ENCODE data around the gene TRPM3.

Gene TRPM3

GRCh38 chr9:71121275-71122021 lies at the start of gene TRPM3:
Gene TRPM3, minus strand, starts transcription at chr9:71121621. Its CDS starts 267 bp downstream, at chr9:71121354.
- no peak for DNase-seq (ENCODE audit: low read depth in 2 of 2)

- no peak for DNase-seq (ENCODE audit: low read depth in 2 of 2)
These were observed 47.0 kb upstream of the TRPM3 start for GRCh38 chr9:71168418-71168817.

GRCh38 chr9:71162126-71162525 lies 40.7 kb upstream of the TRPM3 start:
- no peak for DNase-seq (ENCODE audit: low read depth in 2 of 2)

DNA sequence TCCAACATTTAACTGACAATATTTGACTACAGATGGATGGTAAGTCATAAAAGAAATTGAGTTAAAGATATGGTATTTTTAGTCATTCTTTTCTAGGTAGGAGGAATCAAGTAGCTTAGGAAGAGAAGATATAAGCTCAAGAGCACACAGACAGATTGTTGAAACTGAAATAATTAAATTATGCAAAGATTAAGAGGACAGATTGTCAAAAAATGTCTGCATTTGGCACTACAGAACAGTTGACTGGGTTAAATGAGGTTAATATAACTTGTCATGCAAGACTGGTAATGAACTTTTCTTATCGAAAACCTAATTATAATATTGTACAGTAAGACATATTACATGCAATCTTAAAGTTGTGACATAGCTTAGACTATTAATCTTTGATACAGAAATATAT lies 36.3 kb upstream of the TRPM3 start:
- DNase-seq (ENCODE audit: low read depth in 2 of 2): no peak

DNA sequence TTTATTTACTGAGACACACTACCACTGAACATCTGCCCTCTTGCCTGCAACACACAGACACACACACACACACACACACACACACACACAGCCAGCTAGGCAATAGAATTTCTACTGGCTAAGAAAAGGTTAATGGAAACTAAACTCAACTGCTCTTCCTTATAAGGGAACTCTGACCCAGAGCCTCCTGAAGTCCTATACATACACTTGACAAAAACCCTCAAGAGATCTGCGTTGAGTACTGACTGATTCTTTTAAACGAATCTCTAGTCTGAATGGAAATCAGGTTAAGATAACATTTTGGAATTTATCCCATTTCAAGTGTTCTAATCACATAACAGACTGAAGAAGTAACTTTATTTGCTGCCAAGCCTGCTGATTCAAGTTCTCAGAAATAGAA lies 25.9 kb upstream of the TRPM3 start:
- no peak for DNase-seq (ENCODE audit: low read depth in 2 of 2)

DNA sequence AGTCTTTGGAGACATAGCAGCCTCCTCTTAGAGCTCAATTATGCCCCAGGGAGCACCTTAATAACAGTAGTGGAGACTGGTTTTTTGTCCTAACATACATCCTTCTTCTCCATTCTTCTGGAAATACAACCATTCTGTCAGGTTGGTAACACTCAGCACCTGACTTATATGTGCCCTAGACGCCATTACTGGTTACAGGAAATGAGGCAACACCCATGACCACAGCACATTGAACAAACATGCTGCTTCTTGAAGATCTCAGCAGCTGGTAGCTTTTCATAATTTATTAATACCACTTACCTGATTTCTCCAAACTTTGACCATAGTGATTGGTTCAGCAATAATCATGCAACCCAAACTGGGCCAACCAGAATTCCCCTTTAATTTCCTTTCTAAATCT lies 25.1 kb upstream of the TRPM3 start:
- no peak for DNase-seq (ENCODE audit: low read depth in 2 of 2)

- DNase-seq (ENCODE audit: low read depth in 2 of 2): no peak
These were observed 23.8 kb upstream of the TRPM3 start for GRCh38 chr9:71145179-71145578.

GRCh38 chr9:71144495-71144894 lies 23.1 kb upstream of the TRPM3 start:
- no peak for DNase-seq (ENCODE audit: low read depth in 2 of 2)

GRCh38 chr9:71136696-71137095 lies 15.3 kb upstream of the TRPM3 start:
- DNase-seq (ENCODE audit: low read depth in 2 of 2): no peak

DNA sequence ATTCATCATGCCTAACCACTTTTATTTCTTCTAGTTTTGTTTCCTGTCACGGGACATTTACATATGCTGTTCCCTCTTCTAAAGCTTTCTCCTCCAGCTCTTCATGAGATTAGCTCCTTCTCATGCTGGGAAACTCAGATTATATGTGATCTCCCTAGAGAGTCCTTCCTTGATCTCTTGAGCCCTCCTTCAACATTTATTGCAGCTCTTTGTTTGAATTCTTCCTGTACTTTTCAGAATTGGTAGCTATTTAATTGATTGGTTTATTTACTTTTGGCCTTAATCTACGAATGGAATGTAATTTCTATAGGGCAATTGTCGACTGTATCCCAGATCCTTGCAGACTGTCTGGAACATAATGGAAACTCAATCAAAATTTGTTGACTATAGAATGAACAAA lies 9.7 kb upstream of the TRPM3 start:
- no peak for DNase-seq (ENCODE audit: low read depth in 2 of 2)

GRCh38 chr9:71130521-71130920 lies 9.1 kb upstream of the TRPM3 start:
- no peak for DNase-seq (ENCODE audit: low read depth in 2 of 2)

DNA sequence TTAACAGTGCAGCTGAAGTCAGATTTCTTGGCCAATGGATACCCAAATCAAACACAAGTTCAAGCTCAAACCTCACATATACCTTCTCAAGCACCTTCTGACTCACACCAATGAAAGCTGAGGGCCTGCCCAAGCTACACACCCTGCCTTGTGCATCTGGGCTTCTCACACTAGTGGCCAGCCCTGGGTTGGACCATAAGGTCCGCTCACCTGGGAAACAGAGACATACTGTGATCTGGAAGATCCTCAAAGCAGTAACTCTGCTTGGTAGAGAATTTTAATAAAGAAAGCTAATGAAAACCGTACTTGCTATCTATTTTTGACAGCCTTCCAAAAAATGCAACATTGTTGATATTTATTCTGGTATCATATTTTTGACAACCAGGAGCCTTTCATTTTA lies 7.4 kb upstream of the TRPM3 start:
- no peak for DNase-seq (ENCODE audit: low read depth in 2 of 2)

- DNase-seq (ENCODE audit: low read depth in 2 of 2): no peak
These were observed 5.9 kb upstream of the TRPM3 start for GRCh38 chr9:71127301-71127700.

DNA sequence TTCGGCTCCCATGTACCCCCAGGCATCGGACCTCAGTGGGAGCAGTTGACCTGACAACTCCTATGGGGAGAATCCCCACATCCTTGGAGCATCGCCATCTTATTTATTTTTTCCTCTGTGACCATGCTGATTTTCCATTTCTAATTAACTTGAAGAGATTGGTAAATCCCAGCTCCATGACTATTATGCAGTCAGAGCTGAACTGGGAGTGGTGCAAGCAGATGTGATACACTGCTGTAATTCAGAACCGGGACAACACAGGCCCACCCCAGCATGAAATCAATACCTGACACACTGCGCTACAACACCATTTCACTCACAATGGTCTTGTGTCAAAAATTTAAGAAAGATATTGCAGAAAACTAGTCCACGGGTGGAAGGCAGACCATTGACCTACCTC lies 1.0 kb upstream of the TRPM3 start:
- no peak for DNase-seq (ENCODE audit: low read depth in 2 of 2)

DNA sequence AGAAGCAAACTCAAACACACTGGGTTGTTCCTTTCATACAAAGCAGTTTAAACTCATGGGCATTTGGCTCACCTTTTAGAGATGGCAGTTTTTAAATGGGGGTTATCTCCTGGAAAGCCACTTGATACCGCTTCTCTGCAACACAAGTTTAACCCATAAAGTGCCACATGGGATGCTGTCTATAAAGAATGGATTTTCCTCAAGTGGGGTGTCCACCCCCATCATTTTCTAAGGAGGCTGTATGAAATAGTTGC lies 528 bp upstream of the TRPM3 start:
- no peak for DNase-seq (ENCODE audit: low read depth in 2 of 2)

- DNase-seq (ENCODE audit: low read depth in 2 of 2): no peak
These were observed 747 bp downstream of the TRPM3 start for GRCh38 chr9:71120501-71121247.

DNA sequence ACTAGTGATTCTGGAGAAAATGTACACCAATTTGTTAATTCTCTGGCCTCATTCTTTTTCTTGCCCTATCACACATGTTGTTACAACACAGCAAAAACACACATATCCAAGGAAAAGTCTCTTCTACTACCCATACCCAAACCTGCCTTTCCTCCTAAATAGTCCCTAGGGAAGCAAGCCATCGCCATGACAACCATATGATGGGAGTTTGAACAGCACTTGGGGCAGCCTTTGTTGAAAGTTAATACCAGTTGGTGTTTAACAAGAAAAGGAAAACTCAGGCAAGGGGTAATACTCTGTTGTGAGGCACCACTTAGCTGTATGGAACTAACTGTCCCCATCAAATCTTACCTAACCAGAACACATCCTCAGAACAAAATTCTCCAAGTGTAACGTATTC lies 1.7 kb downstream of the TRPM3 start:
- DNase-seq (ENCODE audit: low read depth in 2 of 2): no peak

DNA sequence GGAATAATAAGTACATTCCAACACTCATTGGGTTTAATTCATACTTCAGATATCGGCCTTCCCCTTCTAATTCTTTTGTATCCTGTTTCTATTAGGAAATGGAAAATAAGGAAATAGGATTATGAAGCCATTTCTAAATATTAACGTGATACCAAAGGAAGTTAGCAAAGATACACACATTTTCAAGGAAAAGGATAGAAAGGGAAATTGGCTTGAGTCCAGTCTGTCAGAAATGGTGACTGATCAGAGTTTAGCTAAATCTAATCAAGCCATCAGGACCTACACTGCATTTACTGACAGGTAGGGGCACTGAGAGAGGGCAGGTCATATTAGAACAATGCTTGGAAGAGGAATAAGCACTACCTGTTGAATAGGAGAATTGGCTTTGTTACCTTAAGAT lies 3.1 kb downstream of the TRPM3 start:
- no peak for DNase-seq (ENCODE audit: low read depth in 2 of 2)

GRCh38 chr9:71115448-71115975 lies 5.9 kb downstream of the TRPM3 start:
- no peak for DNase-seq (ENCODE audit: low read depth in 2 of 2)

DNA sequence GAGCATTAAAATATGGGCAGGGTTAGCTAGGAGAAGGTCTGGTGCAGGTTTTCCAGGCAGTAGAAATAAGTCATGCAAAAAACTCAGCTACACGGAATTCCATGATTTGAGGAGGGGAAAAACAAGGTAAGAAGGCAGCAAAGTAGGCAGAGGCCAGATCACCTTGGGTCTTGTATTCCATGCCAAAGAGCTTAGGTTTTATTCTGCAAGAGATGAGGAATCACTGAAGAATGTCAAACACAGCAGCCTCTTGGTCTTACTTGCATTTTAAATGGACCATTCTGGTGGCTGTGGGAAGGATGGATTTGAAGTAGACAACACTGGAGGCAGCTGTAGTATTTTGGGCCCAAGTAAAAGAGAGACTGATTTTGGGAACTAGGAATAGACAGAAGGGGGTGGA lies 8.6 kb downstream of the TRPM3 start:
- DNase-seq (ENCODE audit: low read depth in 2 of 2): no peak

- no peak for DNase-seq (ENCODE audit: low read depth in 2 of 2)
These were observed 12.5 kb downstream of the TRPM3 start for GRCh38 chr9:71108937-71109336.

DNA sequence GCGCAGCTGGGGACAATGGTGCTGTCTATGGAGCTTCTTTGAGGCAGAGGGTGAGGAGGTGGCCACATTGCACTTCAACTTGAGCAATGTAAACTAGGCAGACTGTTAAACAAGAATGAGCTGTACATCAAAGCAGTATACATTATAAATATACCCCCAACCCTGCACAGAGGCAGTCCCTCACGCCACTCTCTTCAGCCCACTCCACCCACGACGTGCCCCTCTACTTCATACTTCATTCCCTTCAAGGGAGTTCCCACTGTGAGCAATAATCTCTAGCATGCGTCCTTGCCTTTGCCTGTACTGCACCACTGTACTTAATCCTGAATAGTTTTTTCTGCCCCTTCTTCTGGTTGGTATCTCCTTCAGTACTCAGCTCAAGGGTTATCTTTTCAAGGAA lies 14.4 kb downstream of the TRPM3 start:
- no peak for DNase-seq (ENCODE audit: low read depth in 2 of 2)

- DNase-seq (ENCODE audit: low read depth in 2 of 2): no peak
These were observed 16.2 kb downstream of the TRPM3 start for GRCh38 chr9:71105192-71105591.

DNA sequence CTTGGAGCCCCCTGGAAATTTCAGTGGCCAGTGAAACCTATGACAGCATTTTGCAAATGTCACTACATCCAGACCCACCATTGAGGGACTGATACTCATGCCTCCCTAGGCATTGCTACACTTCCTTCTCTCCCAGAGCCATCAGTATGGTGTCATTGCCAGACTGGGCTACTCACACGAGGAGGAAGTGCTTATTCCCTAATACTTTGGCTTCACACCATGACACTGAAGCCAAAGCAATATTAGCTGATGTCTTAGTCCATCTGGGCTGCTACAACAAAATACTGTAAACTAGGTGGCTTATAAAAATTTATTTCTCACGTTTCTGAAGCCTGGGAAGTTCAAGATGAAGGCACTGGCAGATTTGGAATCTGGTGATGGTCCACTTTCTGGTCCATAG lies 22.6 kb downstream of the TRPM3 start:
- no peak for DNase-seq (ENCODE audit: low read depth in 2 of 2)
